SU-DHL-6 (cell line): Measurements from ENCODE around the gene CCL20.

Source experiments
- CTCF ChIP-seq: fragments of 200-600 bp; sonication (generic); IDR thresholded peaks from one replicate; pipeline ENCODE4 v1.5.1; 2017; ENCODE audit warnings: antibody characterized with exemption, mild to moderate bottlenecking, low read length, moderate library complexity; ENCODE audit not compliant: insufficient read depth, poor library complexity, severe bottlenecking
- EZH2phosphoT487 ChIP-seq: fragments of 200-600 bp; sonication (generic), shearing (Covaris generic); conservative IDR thresholded peaks from 2 replicates; pipeline ENCODE4 v1.6.1; 2018; ENCODE audit warnings: mild to moderate bottlenecking, antibody characterized with exemption, low read length, moderate library complexity, mixed read lengths

GRCh38 chr2:227765788-227766372, 47.8 kb upstream of the CCL20 start:
- TF ChIP-seq CTCF = no peak
- TF ChIP-seq EZH2phosphoT487 = no peak
